Stimulated activated CD8-positive, alpha-beta memory T cell treated with anti-CD3 and anti-CD28 coated beads, Interleukin-4, amount 100 ng/mL, for 4 hours (primary cell): ENCODE data around the gene ECEL1.

Source experiments
- DNase-seq, 2 donors: peaks; one replicate each; pipeline ENCODE4 v3.0.0-alpha.2; 2020; ENCODE audit warnings: low read depth in 2 of 2, low spot score in 1 of 2

Gene ECEL1

GRCh38 chr2:232501331-232501771, 13.7 kb upstream of the ECEL1 start:
- no peak for DNase-seq

- DNase-seq, result no peak
These were observed 10.8 kb upstream of the ECEL1 start for GRCh38 chr2:232498452-232498851.

- DNase-seq, result no peak
These were observed 9.7 kb upstream of the ECEL1 start for GRCh38 chr2:232497348-232497747.

GRCh38 chr2:232496501-232497270, 9.1 kb upstream of the ECEL1 start:
- no peak for DNase-seq

GRCh38 chr2:232495292-232495691, 7.7 kb upstream of the ECEL1 start:
- DNase-seq, result no peak

- no peak for DNase-seq
These were observed 6.9 kb upstream of the ECEL1 start for GRCh38 chr2:232494542-232494941.

- DNase-seq, result no peak
These were observed 6.3 kb upstream of the ECEL1 start for GRCh38 chr2:232493701-232494474.

GRCh38 chr2:232492963-232493700, 5.5 kb upstream of the ECEL1 start:
- no peak for DNase-seq

GRCh38 chr2:232492236-232492848, 4.7 kb upstream of the ECEL1 start:
- DNase-seq, result no peak

GRCh38 chr2:232491139-232491780, 3.6 kb upstream of the ECEL1 start:
- DNase-seq, result no peak

- DNase-seq, result no peak
These were observed 2.8 kb upstream of the ECEL1 start for GRCh38 chr2:232490221-232491138.

- DNase-seq, result no peak
These were observed 2.0 kb upstream of the ECEL1 start for GRCh38 chr2:232489516-232490220.

GRCh38 chr2:232488721-232489300, 1.2 kb upstream of the ECEL1 start:
- no peak for DNase-seq

- DNase-seq, result no peak
These were observed 570 bp upstream of the ECEL1 start for GRCh38 chr2:232488097-232488711.

- no peak for DNase-seq
These were observed 863 bp downstream of the ECEL1 start for GRCh38 chr2:232486558-232487384.

- DNase-seq, result no peak
These were observed 1.7 kb downstream of the ECEL1 start for GRCh38 chr2:232485757-232486557.

- DNase-seq, result no peak
These were observed 2.3 kb downstream of the ECEL1 start for GRCh38 chr2:232485348-232485756.
